ENCODE results near the gene TMEM89.

DNA sequence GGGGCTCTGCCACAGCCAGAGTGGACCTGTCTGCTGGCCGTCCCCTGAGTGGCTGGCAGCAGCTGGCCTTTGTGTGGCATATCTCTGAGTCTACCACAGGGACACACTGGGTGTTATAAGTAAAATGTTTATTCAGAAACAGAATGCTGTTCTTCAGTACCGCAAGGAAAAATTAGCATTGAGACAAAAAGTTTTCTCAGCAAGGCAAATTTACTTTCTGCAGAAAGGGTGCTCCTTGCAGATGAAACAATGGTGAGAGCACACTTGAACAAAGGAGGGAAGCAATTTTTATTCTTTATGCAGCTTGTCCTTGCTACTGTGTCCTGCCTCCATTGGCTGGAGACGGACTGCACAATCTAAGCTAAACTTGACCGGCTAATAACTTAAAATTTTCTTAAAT lies 4.0 kb downstream of the TMEM89 start:
- no peak for TF ChIP-seq POLR2A (IDR thresholded peaks at IDR 0.05)
- no peak for TF ChIP-seq CTCF (IDR thresholded peaks at IDR 0.05)
- no peak for TF ChIP-seq POLR2AphosphoS5 (IDR thresholded peaks at IDR 0.05)
